K562 (cell line): ENCODE measurements around the gene REEP6. TPM values are rescaled to one million over a fixed set of nuclear protein-coding genes. Genes with fewer than 3 reads are reported as not detected.

ENCODE experiments used
- ATAC-seq: fragments of 200-7000 bp; cut with Tn5 transposase; 3 replicates; pipeline ENCODE4 v1.9.1; 2020; ENCODE audit warnings: moderate library complexity
- BruUV-seq: library from RNA; stranded (reverse); fragments of 400-500 nt; replicated peaks from 2 replicates; lab custom pipeline; 2021; lab: Mats Ljungman, UMichigan
- CTCF ChIA-PET: fragments of 300-600 bp; formaldehyde crosslinking; extraction: SDS; loops from one replicate; lab custom pipeline; 2021; ENCODE audit warnings: low intra/inter-chr PET ratio; lab: Yijun Ruan, JAX
- POLR2A ChIA-PET: fragments of 300-600, 350-650 bp; sonication (Branson Sonifier 250); formaldehyde crosslinking; extraction: SDS; loops from one replicate; lab custom pipeline; 2021; ENCODE audit warnings: antibody characterized with exemption, inconsistent platforms; lab: Yijun Ruan, JAX
- DNase-seq, 4 experiments: peaks; one replicate each; pipeline versions ENCODE4 v3.0.0 to v3.0.0-alpha.2; 2011 to 2018; ENCODE audit warnings: low spot score in 3 of 4, mixed read lengths in 3 of 4; ENCODE audit errors: extremely low read depth in 1 of 4
- FAIRE-seq: peaks from 2 replicates; lab custom pipeline; 2011; peaks lifted over from hg19 to GRCh38; lab: Jason Lieb, UNC
- H2AFZ ChIP-seq: 2 replicates; pipeline ENCODE4 v1.6.0; 2011; ENCODE audit warnings: low read depth, low read length, control low read depth, inconsistent platforms
- H3K27ac ChIP-seq: fragments of 200-600 bp; 3 replicates; pipeline ENCODE4 v1.8.0; 2011; ENCODE audit warnings: low read depth, mild to moderate bottlenecking, control low read depth, inconsistent platforms, low read length, moderate library complexity, mixed read lengths; ENCODE audit errors: extremely low read depth
- H3K27me3 ChIP-seq, 2 experiments: fragments of 300-600 bp in 1 of 2; 2 replicates in 1 of 2; 3 replicates in 1 of 2; pipeline versions ENCODE4 v1.6.0 to v1.8.0; 2011; ENCODE audit warnings: inconsistent platforms in 2 of 2, low read length in 2 of 2, mild to moderate bottlenecking in 1 of 2, mixed read lengths in 1 of 2, moderate library complexity in 1 of 2; ENCODE audit not compliant: control insufficient read depth in 2 of 2, insufficient read depth in 2 of 2
- H3K36me3 ChIP-seq: fragments of 300-600 bp; 3 replicates; pipeline ENCODE4 v1.8.0; 2011; ENCODE audit warnings: mild to moderate bottlenecking, low read length, inconsistent platforms; ENCODE audit not compliant: control insufficient read depth, insufficient read depth
- H3K4me1 ChIP-seq, 2 experiments: fragments of 200-600 bp in 1 of 2; replicated peaks in 1 of 2; 2 replicates in 1 of 2; 3 replicates in 1 of 2; pipeline versions ENCODE4 v1.5.1 to v1.8.0; 2011; ENCODE audit warnings: inconsistent platforms in 2 of 2, low read length in 2 of 2, mild to moderate bottlenecking in 1 of 2, mixed read lengths in 1 of 2, moderate library complexity in 1 of 2; ENCODE audit not compliant: control insufficient read depth in 2 of 2, insufficient read depth in 2 of 2
- H3K4me2 ChIP-seq: 2 replicates; pipeline ENCODE4 v1.6.1; 2011; ENCODE audit warnings: low read length, control low read depth, inconsistent platforms, mixed read lengths; ENCODE audit not compliant: insufficient read depth
- H3K4me3 ChIP-seq: fragments of 200-600 bp; sonication (generic), shearing (Covaris generic); 2 replicates; pipeline ENCODE4 v1.5.1; 2016; ENCODE audit warnings: control low read depth, inconsistent platforms
- H3K79me2 ChIP-seq: fragments of 200-600 bp; 3 replicates; pipeline ENCODE4 v1.8.0; 2011; ENCODE audit warnings: low read length, inconsistent platforms; ENCODE audit not compliant: control insufficient read depth, insufficient read depth
- H3K9ac ChIP-seq, 2 experiments: 2 replicates each; pipeline versions ENCODE4 v1.6.0 to v1.6.1; 2011; ENCODE audit warnings: low read depth in 2 of 2, low read length in 2 of 2, control low read depth in 1 of 2, inconsistent platforms in 1 of 2, mild to moderate bottlenecking in 1 of 2, mixed read lengths in 1 of 2; ENCODE audit not compliant: insufficient read depth in 1 of 2
- H3K9me1 ChIP-seq: one replicate; pipeline ENCODE4 v1.6.0; 2011; ENCODE audit warnings: inconsistent platforms, mild to moderate bottlenecking, low read length, moderate library complexity; ENCODE audit not compliant: control insufficient read depth, insufficient read depth
- H3K9me3 ChIP-seq: replicated peaks from 2 replicates; pipeline ENCODE4 v1.5.1; 2011; ENCODE audit warnings: low read depth, low read length, inconsistent platforms; ENCODE audit not compliant: control insufficient read depth, insufficient read depth
- H4K20me1 ChIP-seq: replicated peaks from 2 replicates; pipeline ENCODE4 v1.6.1; 2011; ENCODE audit warnings: low read length, inconsistent platforms, mixed read lengths; ENCODE audit not compliant: control insufficient read depth, insufficient read depth
- CHD7 ChIP-seq: fragments of 200-600 bp; sonication (generic); IDR thresholded peaks from one replicate; pipeline ENCODE4 v1.6.1; 2012; ENCODE audit warnings: mild to moderate bottlenecking, low read depth, low read length, inconsistent platforms
- EHMT2 ChIP-seq: fragments of 450-650 bp; IDR thresholded peaks from 2 replicates; pipeline ENCODE4 v1.6.1; 2018; ENCODE audit warnings: antibody characterized with exemption
- ELF4 ChIP-seq: fragments of 450-650 bp; formaldehyde crosslinking; IDR thresholded peaks from 2 replicates; pipeline ENCODE4 v1.4.0; 2022; ENCODE audit warnings: missing genetic modification characterization
- MAX ChIP-seq: sonication (generic); formaldehyde crosslinking; IDR thresholded peaks from 2 replicates; pipeline ENCODE4 v1.9.0; 2022; ENCODE audit warnings: mild to moderate bottlenecking, missing genetic modification reagents
- USF1 ChIP-seq: sonication (generic); formaldehyde crosslinking; IDR thresholded peaks from 2 replicates; pipeline ENCODE4 v1.9.0; 2022; ENCODE audit warnings: mild to moderate bottlenecking, missing genetic modification reagents
- ZNF23 ChIP-seq: fragments of 250-450 bp; sonication (Bioruptor Pico); IDR thresholded peaks from 2 replicates; pipeline ENCODE4 v1.4.0; 2020; ENCODE audit warnings: mild to moderate bottlenecking
- ZNF511 ChIP-seq: sonication (generic); formaldehyde crosslinking; IDR thresholded peaks from 2 replicates; pipeline ENCODE4 v1.8.0; 2022; ENCODE audit warnings: mild to moderate bottlenecking, missing genetic modification reagents
- WGBS: fragments of 100-300 bp; shearing (Covaris generic); methylation state at CpG from one replicate; pipeline ENCODE4 v1.1.6; 2016; ENCODE audit warnings: low coverage, mixed read lengths; ENCODE audit not compliant: insufficient coverage; ENCODE audit errors: missing lambda C conversion rate; 5-methylcytosine and 5-hydroxymethylcytosine counted together
- in situ Hi-C: fragments of 300-500 bp; cut with MboI; formaldehyde crosslinking; loops from 4 replicates; pipeline ENCODE4 v1.15.0; 2018; ENCODE audit warnings: inconsistent platforms, mixed read lengths
- intact Hi-C: fragments of 100-400 bp; cut with micrococcal nuclease; formaldehyde crosslinking; loops from 2 replicates; pipeline ENCODE4 v1.14.2; 2022
- polyA plus RNA-seq, 8 experiments: library from polyadenylated mRNA; depleted of rRNA in 4 of 8; stranded (reverse) in 5 of 8; unstranded in 3 of 8; fragments of >200 nt; fragmentation: Nextera tagmentation in 2 of 8; fragmentation: Illumina TruSeq in 1 of 8; extraction: Ambion mirVana in 2 of 8; extraction: Trizol in 1 of 8; gene quantifications; 2 replicates each; pipeline versions ENCODE4 v1.2.1 to v1.2.3, GENCODE V29; 2011 to 2014; ENCODE audit warnings: inconsistent platforms in 1 of 8, missing spikeins in 1 of 8
- total RNA-seq, 7 experiments: library from RNA; depleted of rRNA in 6 of 7; stranded (reverse); fragments of >200 nt in 6 of 7; fragmentation: Illumina TruSeq in 2 of 7; extraction: Trizol in 2 of 7; gene quantifications; 2 replicates each; pipeline versions ENCODE4 v1.2.1 to v1.2.3, GENCODE V29; 2011 to 2021; ENCODE audit warnings: low replicate concordance in 1 of 7

REEP6 gene
- total and polyA plus RNA-seq, 9 of the 15 experiments (the other 6 are each of a cell fraction or from before 2014, with no cell fraction given) = 1.2 to 64.2 (median 12.7) TPM

- Histone ChIP-seq H3K9me1 (no peaks in the 10 kb centered on the region), H3K79me2 (no peaks in the 10 kb centered on the region), H3K36me3 (no peaks in the 10 kb centered on the region), H3K27me3 (peaks cover 19 to 38% of the 10 kb centered on the region in 2 experiments; a peak in 4 of 5 replicates), H3K9me3 (no peaks in the 10 kb centered on the region), H4K20me1 (peaks cover 11% of the 10 kb centered on the region), H3K4me3 (no peak overlapping the region), H2AFZ (no peak overlapping the region), H3K4me2 (peak overlapping the region; percentile 35; the same call in 1 of the 2 replicates), H3K4me1 (peaks cover 3 to 58% of the 10 kb centered on the region in 2 experiments; a peak in 3 of 5 replicates), H3K27ac (no peak overlapping the region; the same call in 2 of the 3 replicates), H3K9ac (no peak overlapping the region)
- ATAC-seq (no peak), FAIRE-seq (no peak), DNase-seq (no peak)
- CTCF ChIA-PET = no interaction called here
- intact Hi-C loops = no loop called here
- POLR2A ChIA-PET = no interaction called here
- WGBS = 22% methylated on average over 9 of the region's 17 CpGs
- no TSS peak for BruUV-seq
- in situ Hi-C loops = no loop called here
- TF ChIP-seq USF1 (CRISPR knock-in tag) = 0 out of 2 replicates have a peak, but pooled peaks have one; percentile 10
- TF ChIP-seq ELF4 (CRISPR knock-in tag) = no peak
- TF ChIP-seq MAX (CRISPR knock-in tag) = peak; percentile 42; the same call in 1 of the 2 replicates
- TF ChIP-seq CHD7 = no peak
- TF ChIP-seq EHMT2 = 0 out of 2 replicates have a peak, but pooled peaks have one; percentile 0
- 0 out of 2 replicates have a peak, but pooled peaks have one; percentile 11 for TF ChIP-seq ZNF511 (CRISPR knock-in tag)
- TF ChIP-seq ZNF23 = no peak
These were observed 34.0 kb downstream of the REEP6 start for GRCh38 chr19:1524972-1525325.
